ENCODE data around the gene SRP68. TPM values are rescaled to one million over a fixed set of nuclear protein-coding genes. Genes with fewer than 3 reads are reported as not detected.

Gene SRP68
- total RNA-seq, 1 donor from 2014 or later: 48.4 TPM

GRCh38 chr17:76027159-76027839 is 45.0 kb downstream of the SRP68 start, which contains the start of gene EVPL:
Gene EVPL (minus strand): TSS chr17:76027306. CDS start chr17:76027198, 108 bp downstream.
- H3K27me3 Mint-ChIP-seq (ENCODE audit: unreplicated experiment): peaks cover 6% of the 10 kb centered on the region
- H3K4me1 Mint-ChIP-seq (ENCODE audit: low read depth, unreplicated experiment): peaks cover 4% of the 10 kb centered on the region
- H3K4me3 Mint-ChIP-seq (ENCODE audit: unreplicated experiment): no peak within 1 kb of the TSS
- no peak within 1 kb of the TSS for H3K27ac Mint-ChIP-seq (ENCODE audit: unreplicated experiment)
- no peaks in the 10 kb centered on the region for H3K9me3 Mint-ChIP-seq (ENCODE audit: unreplicated experiment)
- no peak for DNase-seq
- TF ChIP-seq CTCF (IDR thresholded peaks at IDR 0.05; ENCODE audit: partially characterized antibody, unreplicated experiment): no peak
- H3K36me3 Mint-ChIP-seq (ENCODE audit: unreplicated experiment): no peaks in the 10 kb centered on the region

- H3K4me3 Mint-ChIP-seq (ENCODE audit: unreplicated experiment): no peak overlapping the region
- no peak overlapping the region for H3K27ac Mint-ChIP-seq (ENCODE audit: unreplicated experiment)
- H3K27me3 Mint-ChIP-seq (ENCODE audit: unreplicated experiment): peaks cover 6% of the 10 kb centered on the region
- no peak for TF ChIP-seq CTCF (IDR thresholded peaks at IDR 0.05; ENCODE audit: partially characterized antibody, unreplicated experiment)
- no peaks in the 10 kb centered on the region for H3K36me3 Mint-ChIP-seq (ENCODE audit: unreplicated experiment)
- no peaks in the 10 kb centered on the region for H3K9me3 Mint-ChIP-seq (ENCODE audit: unreplicated experiment)
- no peak for DNase-seq
- peaks cover 4% of the 10 kb centered on the region for H3K4me1 Mint-ChIP-seq (ENCODE audit: low read depth, unreplicated experiment)
Observed at GRCh38 chr17:76026714-76027158, 45.6 kb downstream of the SRP68 start.

GRCh38 chr17:76025294-76025693 is 47.0 kb downstream of the SRP68 start:
- peaks cover 4% of the 10 kb centered on the region for H3K4me1 Mint-ChIP-seq (ENCODE audit: low read depth, unreplicated experiment)
- no peak for TF ChIP-seq CTCF (IDR thresholded peaks at IDR 0.05; ENCODE audit: partially characterized antibody, unreplicated experiment)
- DNase-seq: no peak
- H3K27me3 Mint-ChIP-seq (ENCODE audit: unreplicated experiment): peaks cover 6% of the 10 kb centered on the region
- no peak overlapping the region for H3K4me3 Mint-ChIP-seq (ENCODE audit: unreplicated experiment)
- no peaks in the 10 kb centered on the region for H3K36me3 Mint-ChIP-seq (ENCODE audit: unreplicated experiment)
- H3K27ac Mint-ChIP-seq (ENCODE audit: unreplicated experiment): no peak overlapping the region
- H3K9me3 Mint-ChIP-seq (ENCODE audit: unreplicated experiment): no peaks in the 10 kb centered on the region

- H3K4me1 Mint-ChIP-seq (ENCODE audit: low read depth, unreplicated experiment): peaks cover 4% of the 10 kb centered on the region
- no peaks in the 10 kb centered on the region for H3K36me3 Mint-ChIP-seq (ENCODE audit: unreplicated experiment)
- peaks cover 7% of the 10 kb centered on the region for H3K27me3 Mint-ChIP-seq (ENCODE audit: unreplicated experiment)
- DNase-seq: no peak
- peaks cover 2% of the 10 kb centered on the region for H3K9me3 Mint-ChIP-seq (ENCODE audit: unreplicated experiment)
- H3K27ac Mint-ChIP-seq (ENCODE audit: unreplicated experiment): no peak overlapping the region
- no peak for TF ChIP-seq CTCF (IDR thresholded peaks at IDR 0.05; ENCODE audit: partially characterized antibody, unreplicated experiment)
- H3K4me3 Mint-ChIP-seq (ENCODE audit: unreplicated experiment): no peak overlapping the region
Observed at GRCh38 chr17:76024353-76024752, 48.0 kb downstream of the SRP68 start.

GRCh38 chr17:76023900-76024237 is 48.4 kb downstream of the SRP68 start:
- Mint-ChIP-seq H3K36me3 (ENCODE audit: unreplicated experiment) (no peaks in the 10 kb centered on the region), H3K4me3 (ENCODE audit: unreplicated experiment) (no peak overlapping the region), H3K9me3 (ENCODE audit: unreplicated experiment) (peaks cover 2% of the 10 kb centered on the region), H3K27ac (ENCODE audit: unreplicated experiment) (no peak overlapping the region), H3K4me1 (ENCODE audit: low read depth, unreplicated experiment) (peaks cover 4% of the 10 kb centered on the region), H3K27me3 (ENCODE audit: unreplicated experiment) (peaks cover 7% of the 10 kb centered on the region)
- no peak for DNase-seq
- no peak for TF ChIP-seq CTCF (IDR thresholded peaks at IDR 0.05; ENCODE audit: partially characterized antibody, unreplicated experiment)
